Articular chondrocyte of knee joint (primary cell): ENCODE results near the gene CCDC152. TPM values are rescaled to one million over a fixed set of nuclear protein-coding genes. Genes with fewer than 3 reads are reported as not detected.

Source experiments
- total RNA-seq: library from RNA; depleted of rRNA; stranded (reverse); fragments of >200 nt; gene quantifications from 2 replicates; pipeline ENCODE4 v1.2.3, GENCODE V29; 2012

The CCDC152 gene, protein sequence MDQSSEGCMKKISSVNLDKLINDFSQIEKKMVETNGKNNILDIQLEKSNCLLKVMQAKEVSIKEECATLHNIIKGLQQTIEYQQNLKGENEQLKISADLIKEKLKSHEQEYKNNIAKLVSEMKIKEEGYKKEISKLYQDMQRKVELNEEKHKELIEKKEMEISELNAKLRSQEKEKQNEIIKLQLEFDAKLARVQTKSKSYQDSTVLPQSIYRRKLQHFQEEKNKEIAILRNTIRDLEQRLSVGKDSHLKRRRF
- 0.78 and 1.1 TPM in 2 replicates for total RNA-seq

DNA sequence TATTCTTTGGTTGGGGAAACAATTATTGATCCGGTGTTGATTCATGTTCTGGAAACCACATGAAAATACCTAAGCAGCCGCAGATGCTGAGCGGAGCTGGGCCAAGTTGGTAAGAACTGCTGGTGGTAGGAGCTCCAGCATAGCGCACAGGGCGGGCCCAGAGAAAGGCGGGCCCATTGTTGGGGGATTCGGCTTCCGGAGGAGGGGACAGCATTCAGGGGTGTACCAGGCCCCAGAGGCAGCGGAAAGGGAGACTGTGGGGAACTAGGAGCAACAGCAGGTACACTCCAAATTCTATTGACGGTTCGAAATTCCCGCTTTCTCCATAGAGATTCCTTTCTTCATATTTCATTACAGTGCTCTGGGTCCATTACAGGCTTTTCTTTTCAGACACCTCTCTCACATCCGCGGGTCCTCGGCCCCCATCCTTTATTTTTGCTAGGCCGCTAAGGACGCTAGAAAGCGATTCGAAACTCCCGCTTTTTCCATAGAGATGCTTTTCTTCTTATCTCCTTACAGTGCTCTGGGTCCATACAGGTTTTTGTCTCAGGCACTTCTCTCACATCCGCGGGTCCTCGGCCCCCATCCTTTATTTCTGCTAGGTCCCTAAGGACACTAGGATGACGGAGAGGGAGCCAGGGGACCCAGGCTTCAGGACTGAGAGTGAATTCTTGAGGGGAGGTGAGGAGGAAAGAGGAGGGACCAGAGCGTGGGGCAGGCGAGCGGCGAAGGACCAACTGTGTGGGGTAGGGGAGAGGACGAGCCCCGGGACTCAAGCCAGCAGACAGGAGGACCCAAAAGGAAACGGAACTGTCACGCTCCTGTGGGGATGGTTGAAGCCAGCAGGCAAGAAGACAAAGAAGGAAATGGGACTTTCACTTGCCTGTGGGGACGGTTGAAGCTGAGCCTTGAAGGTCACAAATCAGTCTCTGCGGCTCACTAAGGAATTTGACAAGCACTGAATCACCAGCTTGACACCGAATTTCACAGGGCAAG, at the start of gene CCDC152:
Gene CCDC152 (plus strand): TSS at position 213 of the 996 bp plus-strand sequence. CDS start 2,304 bp downstream, outside the sequence.

DNA sequence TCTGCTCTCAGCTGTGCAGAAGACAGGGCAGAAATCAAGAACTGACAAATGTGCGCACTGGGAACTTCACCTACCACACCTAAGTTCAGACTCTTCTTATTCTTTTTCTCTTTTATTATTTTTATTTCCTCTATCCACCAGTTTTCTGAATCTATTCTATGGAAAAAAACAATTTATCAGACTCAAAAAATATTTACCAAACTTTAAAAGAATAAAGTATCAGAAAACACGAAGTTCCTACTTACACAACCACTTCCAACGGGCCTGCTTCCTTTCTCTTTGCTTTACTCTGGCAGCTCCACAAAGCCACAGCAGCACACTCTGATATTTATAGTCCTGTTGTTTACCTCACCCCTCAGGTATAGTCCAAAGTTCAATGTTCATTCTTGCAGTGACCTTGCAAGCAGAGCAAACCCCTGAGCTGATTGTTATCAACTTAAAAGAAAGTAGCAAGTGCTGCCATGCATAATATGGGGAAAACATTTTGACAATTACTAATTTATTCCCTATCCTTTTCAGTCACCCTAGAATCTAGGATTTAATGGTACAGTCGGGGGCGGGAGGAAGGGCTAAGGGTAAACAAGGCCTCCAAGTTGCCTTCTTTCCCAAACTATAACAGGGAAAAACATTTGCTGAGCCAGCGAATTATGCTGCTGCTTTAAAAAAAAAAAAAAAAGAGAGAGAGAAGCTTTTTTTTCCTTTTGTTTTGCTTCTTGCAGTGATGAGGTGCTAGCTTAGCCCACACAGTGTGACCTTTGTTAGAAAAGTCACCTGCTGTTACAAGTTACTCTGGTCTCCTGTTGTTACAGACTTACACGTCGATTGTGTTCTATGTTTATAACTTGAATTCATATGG, 55.2 kb downstream of the CCDC152 start, which contains the start of gene SELENOP:
Gene SELENOP (minus strand): TSS at position 302 of the 856 bp plus-strand sequence. CDS start 3,539 bp downstream, outside the sequence.

Other genes with a start within 250 kb of the CCDC152 start
- 229 and 351 TPM in 2 replicates for gene SELENOP, start 55.1 kb downstream of the CCDC152 start, total RNA-seq